DMS79 treated with DMSO at 0.1 percent for 48 hours (cell line): ENCODE data around the gene DUSP1.

Experiments used
- DNase-seq: peaks from one replicate; lab custom pipeline; 2025; lab: John Stamatoyannopoulos, UW

DUSP1 gene

GRCh38 chr5:172762214-172763119 is 8.5 kb downstream of the DUSP1 start:
- DNase-seq: no peak

GRCh38 chr5:172760959-172761358 is 10.0 kb downstream of the DUSP1 start:
- no peak for DNase-seq

DNA sequence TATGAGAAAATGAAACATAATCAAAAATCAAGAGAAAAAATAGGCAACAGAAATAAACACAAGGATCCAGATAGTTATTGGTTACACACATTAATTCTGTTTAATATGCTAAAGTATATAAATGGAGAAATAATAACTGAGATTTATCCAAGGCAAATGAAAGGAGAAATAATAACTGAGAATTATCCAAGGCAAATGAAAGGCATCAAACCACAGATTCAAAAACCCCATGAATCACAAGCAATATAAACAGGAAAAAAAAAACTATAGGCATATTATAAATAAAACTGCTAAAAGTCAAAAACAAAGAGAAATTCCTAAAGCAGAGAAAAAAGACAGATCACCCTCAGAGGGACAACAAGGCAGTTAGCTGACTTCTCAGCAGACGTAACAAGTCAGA is 10.9 kb downstream of the DUSP1 start:
- no peak for DNase-seq

DNA sequence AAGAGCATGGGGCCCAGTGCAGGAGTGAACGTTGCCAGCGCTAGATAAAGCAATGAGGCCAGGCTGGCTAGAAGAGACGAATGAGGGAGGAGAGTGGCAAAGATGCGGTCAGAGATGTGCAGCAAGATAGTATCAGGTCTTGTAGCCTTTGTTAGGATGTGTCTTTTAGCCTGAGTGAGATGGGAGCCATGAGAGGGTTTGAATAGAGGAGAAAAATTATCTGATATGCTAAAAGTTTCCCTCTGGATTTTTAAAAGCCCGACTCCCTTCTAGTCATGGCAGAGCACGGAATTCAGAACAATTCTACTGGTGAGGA is 12.2 kb downstream of the DUSP1 start:
- no peak for DNase-seq

DNA sequence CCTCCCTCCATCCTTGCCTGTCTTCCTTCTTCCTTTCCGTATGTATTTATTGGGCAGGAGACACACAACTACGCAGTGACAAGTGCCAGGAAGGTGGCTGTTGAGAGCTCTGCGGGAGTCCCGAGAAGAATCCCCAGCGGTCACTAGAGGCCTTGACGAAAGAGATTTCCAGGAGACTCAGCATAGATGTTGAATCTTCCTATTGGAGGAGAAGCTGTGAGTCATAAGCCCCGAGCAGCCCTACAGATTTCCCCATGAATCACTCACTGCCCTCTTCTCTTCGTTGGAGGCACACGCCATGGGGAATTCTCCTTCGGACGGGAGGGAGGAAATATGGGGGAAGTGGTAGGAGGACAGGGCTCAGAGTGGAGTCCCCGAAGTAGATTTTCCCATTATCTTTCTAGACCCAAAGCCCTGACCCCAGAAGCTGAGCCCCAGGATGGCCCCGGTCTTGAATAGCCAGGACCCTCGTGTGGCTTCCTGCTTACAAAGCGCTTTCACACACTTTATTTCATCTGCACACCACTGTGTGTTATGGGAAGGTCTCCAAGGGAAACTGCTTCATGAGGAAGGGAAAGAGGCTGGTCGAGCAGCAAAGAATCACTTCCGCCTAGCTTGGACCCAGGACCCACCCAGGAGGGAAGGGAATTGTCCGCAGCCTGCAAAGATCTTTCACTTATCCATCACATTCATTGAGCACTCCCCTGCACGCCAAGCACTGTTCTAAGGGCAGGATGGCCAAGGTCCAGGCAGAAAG is 12.7 kb downstream of the DUSP1 start:
- DNase-seq: no peak

- no peak for DNase-seq
Measured at GRCh38 chr5:172757394-172758010, 13.5 kb downstream of the DUSP1 start.

DNA sequence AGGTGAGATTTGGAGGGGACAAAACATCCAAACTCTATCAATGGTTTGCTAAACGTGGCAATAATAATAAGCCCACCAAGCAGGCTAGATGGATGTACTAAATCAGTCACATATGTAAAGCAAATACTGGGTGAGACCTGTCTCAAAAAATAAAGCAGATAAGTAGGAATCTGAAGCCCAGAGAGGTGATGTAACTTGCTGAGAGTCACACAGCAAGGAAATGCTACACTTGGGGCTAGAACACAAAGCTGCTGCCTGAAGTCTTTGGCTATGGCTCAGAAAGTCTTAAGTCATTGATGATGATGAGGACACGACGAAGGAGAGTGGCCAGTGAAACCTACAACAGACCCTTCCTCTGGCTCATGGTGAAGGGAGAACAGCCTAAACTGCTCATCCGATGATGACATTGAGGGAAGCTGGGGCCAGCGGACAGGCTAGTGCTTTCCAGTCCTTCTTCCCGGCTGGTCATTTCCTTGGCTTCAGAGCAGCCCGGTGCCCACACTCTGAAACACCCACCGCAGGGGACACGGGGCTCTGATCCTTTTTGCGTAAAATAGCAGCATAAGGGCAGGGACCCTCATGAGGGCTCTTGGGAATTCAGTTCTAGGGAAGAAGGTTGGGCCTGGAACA is 14.1 kb downstream of the DUSP1 start:
- no peak for DNase-seq

GRCh38 chr5:172754596-172755356 is 16.2 kb downstream of the DUSP1 start:
- DNase-seq: no peak

DNA sequence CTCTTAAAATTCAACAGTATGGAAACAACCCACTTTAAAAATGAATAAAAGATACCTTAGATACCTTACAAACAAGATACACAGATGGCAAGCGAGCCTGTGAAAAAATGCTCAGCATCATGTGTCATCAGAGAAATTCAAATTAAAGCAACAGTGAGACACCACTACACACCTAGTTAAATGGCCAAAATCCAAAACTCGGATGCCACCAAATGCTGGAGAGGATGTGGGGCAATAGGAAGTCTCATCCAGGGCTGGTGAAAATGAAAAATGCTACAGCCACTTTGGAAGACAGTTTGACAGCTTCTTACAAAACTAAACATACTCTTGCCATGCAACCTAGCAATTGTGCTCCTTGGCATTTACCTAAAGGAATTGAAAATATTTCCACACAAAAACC is 17.9 kb downstream of the DUSP1 start:
- no peak for DNase-seq

DNA sequence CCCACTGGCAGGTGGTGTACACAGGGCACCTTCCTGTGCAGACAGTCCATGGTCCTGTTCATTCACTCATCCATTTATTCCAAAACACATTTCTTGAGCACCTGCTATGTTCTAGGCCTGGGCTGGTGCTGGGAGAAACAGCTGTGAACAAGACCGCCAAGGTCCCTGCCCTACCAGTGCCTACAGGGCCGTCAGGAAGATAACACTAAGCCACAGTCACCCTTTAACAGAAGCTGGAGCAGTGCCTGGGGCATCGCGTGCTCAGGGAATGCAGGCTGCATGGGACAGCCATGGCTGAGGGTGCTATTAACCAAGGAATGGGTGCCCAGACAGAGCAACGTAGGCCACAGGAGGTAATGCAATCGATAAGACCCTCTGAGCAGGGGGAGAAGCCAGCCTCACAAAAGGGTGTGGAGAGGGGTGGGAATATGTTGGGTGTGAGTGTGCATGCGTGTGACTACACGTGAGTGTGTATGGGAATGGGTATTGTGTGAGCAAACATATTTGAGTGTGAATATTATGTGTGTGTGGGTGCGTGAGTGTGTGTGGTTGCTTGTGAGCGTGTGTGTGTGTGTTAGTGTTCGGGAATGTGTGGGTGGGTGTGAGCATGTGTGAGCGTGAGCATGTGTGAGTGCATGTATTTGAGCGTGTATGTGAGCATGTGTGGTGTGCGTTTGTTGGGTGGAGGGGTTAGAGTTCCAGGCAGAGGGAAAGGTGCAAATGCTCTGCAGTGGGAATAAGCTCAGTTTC is 19.1 kb downstream of the DUSP1 start:
- DNase-seq: no peak

DNA sequence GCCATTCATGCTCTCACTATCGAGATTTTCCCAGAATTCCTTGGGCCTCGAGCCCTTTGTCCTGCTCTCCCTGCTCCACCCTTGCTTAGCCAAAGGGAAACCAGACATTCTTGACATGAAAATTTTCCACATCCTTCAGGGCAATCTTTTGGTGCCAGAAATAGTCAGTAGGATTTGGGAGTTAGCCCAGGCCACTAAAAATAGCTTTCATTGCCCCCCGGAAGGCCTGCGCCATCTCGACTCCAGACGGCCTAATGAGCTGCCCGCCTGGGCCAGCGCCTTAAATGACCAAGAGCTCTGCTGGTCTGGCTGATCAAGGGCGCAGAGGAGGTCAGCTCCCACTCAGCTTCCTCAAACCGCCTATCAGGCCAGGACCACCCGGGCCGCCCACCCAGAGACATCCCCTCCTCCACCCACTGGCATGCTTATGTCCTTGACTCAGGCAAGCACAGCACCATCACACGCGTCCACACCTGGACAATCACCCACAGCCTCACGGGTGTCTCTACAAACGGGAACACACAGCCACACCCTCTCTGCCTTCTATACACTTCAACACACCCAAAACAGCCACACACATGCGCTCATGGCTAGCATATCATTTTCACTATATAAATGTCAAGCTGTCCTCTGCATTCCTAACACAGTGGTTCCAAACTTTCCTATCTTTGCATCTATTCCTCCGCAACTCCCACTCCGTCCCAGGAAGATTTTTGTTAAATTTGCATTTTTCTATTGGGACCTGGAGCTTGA is 20.9 kb downstream of the DUSP1 start:
- no peak for DNase-seq

- no peak for DNase-seq
Measured at GRCh38 chr5:172749076-172749475, 21.9 kb downstream of the DUSP1 start.

- no peak for DNase-seq
Measured at GRCh38 chr5:172748341-172748843, 22.6 kb downstream of the DUSP1 start.

DNA sequence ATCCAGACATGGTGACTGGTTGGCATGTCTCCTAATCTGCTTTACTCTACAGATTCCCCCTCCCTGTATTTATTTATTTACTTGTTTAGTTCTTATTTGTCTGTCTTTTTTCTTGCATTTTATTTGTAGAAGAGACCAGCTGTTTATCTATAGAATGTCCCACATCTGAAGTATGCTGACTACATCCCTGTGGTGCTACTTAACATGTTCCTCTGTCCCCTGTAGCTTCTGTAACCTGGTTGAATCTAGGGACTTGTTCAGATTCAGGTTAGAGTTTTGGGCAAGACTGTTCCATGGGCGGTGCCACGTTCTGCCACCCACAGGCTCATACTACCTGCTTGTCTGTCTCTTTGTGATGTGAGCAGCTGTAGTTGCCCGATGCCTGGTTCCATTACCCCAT is 23.5 kb downstream of the DUSP1 start:
- no peak for DNase-seq

DNA sequence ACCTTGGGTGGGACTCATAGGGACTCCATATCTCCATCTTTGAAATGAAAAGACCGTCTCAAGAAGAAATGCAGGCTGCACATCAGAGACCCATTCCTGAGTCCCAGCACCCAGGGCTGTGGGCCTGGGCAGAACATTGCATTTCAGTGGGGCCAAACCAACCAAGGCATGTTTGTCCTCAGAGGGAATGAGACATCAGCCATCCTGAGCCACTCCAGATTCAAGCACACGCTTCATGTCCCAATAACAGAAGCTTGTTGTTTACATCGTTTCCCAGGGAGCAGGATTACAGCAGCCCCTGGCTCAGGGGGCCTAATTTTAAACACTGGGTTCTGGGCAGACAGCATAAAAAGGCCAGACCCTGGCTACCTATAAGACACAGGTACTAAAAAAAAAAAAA is 24.3 kb downstream of the DUSP1 start:
- no peak for DNase-seq

DNA sequence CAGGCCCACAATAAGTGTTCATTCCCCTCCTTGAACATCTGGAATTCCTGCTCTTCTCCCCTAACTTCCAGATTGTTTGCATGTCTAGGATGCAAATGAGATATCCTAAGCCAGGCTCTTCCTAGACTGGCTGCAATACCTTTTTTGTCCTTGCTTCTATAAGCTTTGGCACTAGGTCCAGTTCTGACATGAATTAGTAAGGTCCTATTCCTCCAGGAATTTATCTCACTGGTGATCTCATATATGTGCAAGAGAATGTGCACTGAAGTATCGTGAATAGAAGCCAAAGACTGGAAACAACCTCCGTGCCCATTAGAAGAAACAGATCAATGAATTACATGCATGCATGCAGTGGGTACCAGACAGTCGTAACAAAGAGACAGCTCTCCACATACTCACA is 25.2 kb downstream of the DUSP1 start:
- no peak for DNase-seq

DNA sequence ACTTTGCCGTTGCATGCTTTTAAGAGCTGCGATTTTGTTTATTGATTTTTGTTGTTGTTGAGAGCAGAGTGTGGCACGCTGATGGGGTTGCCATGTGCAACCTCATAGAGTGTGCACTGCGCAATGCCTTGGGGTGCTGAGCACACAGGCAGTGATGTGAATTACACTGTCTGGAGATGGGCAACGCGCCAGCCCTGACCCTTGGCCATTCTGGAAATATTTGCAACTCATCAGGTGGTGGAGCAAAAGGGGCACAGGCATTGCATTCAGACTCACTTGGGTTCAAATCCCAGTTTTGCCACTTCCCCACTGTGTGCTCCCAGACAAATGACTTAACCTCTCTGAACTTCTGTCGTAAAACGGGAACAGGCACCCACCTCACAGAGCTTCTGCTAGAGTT is 25.6 kb downstream of the DUSP1 start:
- DNase-seq: no peak

GRCh38 chr5:172744123-172745104 is 26.6 kb downstream of the DUSP1 start:
- no peak for DNase-seq
